Neural progenitor cell (in vitro differentiated cells): ENCODE data around the gene ARPC2.

Experiments used
- EZH2 ChIP-seq: fragments of 200-600 bp; sonication (generic); IDR thresholded peaks from 2 replicates; pipeline ENCODE4 v1.6.1; 2017; ENCODE audit warnings: antibody characterized with exemption, mild to moderate bottlenecking, moderate library complexity
- TF ChIP-seq, protein P1 (sequence below): fragments of 200-600 bp; sonication (generic); IDR thresholded peaks from 2 replicates; pipeline ENCODE4 v1.5.1; 2017; ENCODE audit warnings: antibody characterized with exemption, mild to moderate bottlenecking

DNA sequence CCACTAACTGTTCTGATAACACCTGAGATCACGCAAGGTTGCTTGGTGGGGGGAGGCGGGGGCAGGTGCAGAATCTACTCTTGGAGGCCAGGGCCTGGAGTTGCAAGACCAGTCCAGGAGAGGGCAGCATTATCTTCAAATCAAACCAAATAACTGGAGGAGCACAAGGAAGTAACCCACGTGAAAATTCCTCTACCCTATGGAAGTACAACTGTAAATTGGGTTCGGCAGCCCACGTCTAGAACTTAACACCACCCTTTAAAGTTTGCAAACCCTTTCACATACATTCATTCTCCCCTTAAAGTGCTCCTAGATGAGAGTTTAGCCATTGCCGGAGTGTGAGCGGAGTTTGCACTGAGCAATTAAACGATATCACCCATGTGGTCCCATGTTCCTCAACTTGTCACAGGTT, 30.6 kb upstream of the ARPC2 start:
- no peak for TF ChIP-seq EZH2
- TF ChIP-seq, protein P1, sequence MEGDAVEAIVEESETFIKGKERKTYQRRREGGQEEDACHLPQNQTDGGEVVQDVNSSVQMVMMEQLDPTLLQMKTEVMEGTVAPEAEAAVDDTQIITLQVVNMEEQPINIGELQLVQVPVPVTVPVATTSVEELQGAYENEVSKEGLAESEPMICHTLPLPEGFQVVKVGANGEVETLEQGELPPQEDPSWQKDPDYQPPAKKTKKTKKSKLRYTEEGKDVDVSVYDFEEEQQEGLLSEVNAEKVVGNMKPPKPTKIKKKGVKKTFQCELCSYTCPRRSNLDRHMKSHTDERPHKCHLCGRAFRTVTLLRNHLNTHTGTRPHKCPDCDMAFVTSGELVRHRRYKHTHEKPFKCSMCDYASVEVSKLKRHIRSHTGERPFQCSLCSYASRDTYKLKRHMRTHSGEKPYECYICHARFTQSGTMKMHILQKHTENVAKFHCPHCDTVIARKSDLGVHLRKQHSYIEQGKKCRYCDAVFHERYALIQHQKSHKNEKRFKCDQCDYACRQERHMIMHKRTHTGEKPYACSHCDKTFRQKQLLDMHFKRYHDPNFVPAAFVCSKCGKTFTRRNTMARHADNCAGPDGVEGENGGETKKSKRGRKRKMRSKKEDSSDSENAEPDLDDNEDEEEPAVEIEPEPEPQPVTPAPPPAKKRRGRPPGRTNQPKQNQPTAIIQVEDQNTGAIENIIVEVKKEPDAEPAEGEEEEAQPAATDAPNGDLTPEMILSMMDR: peak; percentile 72
